NCI-H2029 (cell line): ENCODE data around the gene HIVEP1.

Experiments
- DNase-seq: peaks from one replicate; lab custom pipeline; 2025; lab: John Stamatoyannopoulos, UW

HIVEP1 gene

GRCh38 chr6:12190252-12190651 lies 178.1 kb downstream of the HIVEP1 start:
- DNase-seq: no peak

GRCh38 chr6:12196326-12196936 lies 184.3 kb downstream of the HIVEP1 start:
- peak; percentile 22 for DNase-seq

GRCh38 chr6:12198851-12199250 lies 186.7 kb downstream of the HIVEP1 start:
- DNase-seq: no peak

GRCh38 chr6:12200015-12200564 lies 188.0 kb downstream of the HIVEP1 start:
- no peak for DNase-seq

GRCh38 chr6:12200761-12201160 lies 188.6 kb downstream of the HIVEP1 start:
- no peak for DNase-seq

- DNase-seq: no peak
Observed at GRCh38 chr6:12203001-12203400, 190.9 kb downstream of the HIVEP1 start.

- no peak for DNase-seq
Observed at GRCh38 chr6:12208190-12208589, 196.1 kb downstream of the HIVEP1 start.

GRCh38 chr6:12208673-12209072 lies 196.6 kb downstream of the HIVEP1 start:
- no peak for DNase-seq
